Right renal pelvis (tissue), 4 donors: ENCODE data around the gene USP40. TPM values are rescaled to one million over a fixed set of nuclear protein-coding genes. Genes with fewer than 3 reads are reported as not detected.
A peak's percentile ranks its signal among the peaks of the same experiment; 100 is the strongest.

Source experiments
- DNase-seq, 4 donors: peaks; one replicate each; pipeline ENCODE4 v3.0.0-alpha.2; 2013; ENCODE audit warnings: low read depth in 4 of 4, low spot score in 3 of 4, missing footprints in 1 of 4
- polyA plus RNA-seq, 4 donors: library from polyadenylated mRNA; unstranded; fragments of 120-200 nt; gene quantifications; one replicate each; pipeline ENCODE4 v1.2.1, GENCODE V29; 2013; ENCODE audit not compliant: insufficient read length in 4 of 4

Gene USP40
- polyA plus RNA-seq, 4 donors, result 42.0 to 57.0 (median 46.3) TPM

- DNase-seq, result no peak
Observed at GRCh38 chr2:233479616-233480489, 86.7 kb downstream of the USP40 start.

GRCh38 chr2:233477548-233478433 is 88.8 kb downstream of the USP40 start:
- no peak for DNase-seq

GRCh38 chr2:233476651-233477547 is 89.7 kb downstream of the USP40 start:
- DNase-seq, result no peak

- DNase-seq, result no peak
Observed at GRCh38 chr2:233476063-233476410, 90.5 kb downstream of the USP40 start.

GRCh38 chr2:233474308-233475160 is 92.0 kb downstream of the USP40 start:
- DNase-seq, result peak in 1 of 4 donors; percentile 12

- DNase-seq, result no peak
Observed at GRCh38 chr2:233473878-233474277, 92.7 kb downstream of the USP40 start.

GRCh38 chr2:233473386-233473791 is 93.2 kb downstream of the USP40 start:
- DNase-seq, result no peak

GRCh38 chr2:233471291-233472035 is 95.1 kb downstream of the USP40 start:
- no peak for DNase-seq

- no peak for DNase-seq
Observed at GRCh38 chr2:233470839-233471238, 95.7 kb downstream of the USP40 start.

GRCh38 chr2:233470011-233470687 is 96.4 kb downstream of the USP40 start:
- peak in 3 of 4 donors; percentile 37 to 46 (median 39) for DNase-seq

- DNase-seq, result peak in 1 of 4 donors; percentile 9
Observed at GRCh38 chr2:233469261-233470010, 97.1 kb downstream of the USP40 start.

GRCh38 chr2:233468741-233469110 is 97.9 kb downstream of the USP40 start:
- DNase-seq, result no peak

- DNase-seq, result no peak
Observed at GRCh38 chr2:233468047-233468740, 98.4 kb downstream of the USP40 start.

- DNase-seq, result no peak
Observed at GRCh38 chr2:233466991-233467603, 99.5 kb downstream of the USP40 start.

- DNase-seq, result no peak
Observed at GRCh38 chr2:233464531-233465240, 101.9 kb downstream of the USP40 start.

GRCh38 chr2:233464056-233464455 is 102.5 kb downstream of the USP40 start:
- no peak for DNase-seq
